ENCODE data around the gene NOL4L.

Gene NOL4L

DNA sequence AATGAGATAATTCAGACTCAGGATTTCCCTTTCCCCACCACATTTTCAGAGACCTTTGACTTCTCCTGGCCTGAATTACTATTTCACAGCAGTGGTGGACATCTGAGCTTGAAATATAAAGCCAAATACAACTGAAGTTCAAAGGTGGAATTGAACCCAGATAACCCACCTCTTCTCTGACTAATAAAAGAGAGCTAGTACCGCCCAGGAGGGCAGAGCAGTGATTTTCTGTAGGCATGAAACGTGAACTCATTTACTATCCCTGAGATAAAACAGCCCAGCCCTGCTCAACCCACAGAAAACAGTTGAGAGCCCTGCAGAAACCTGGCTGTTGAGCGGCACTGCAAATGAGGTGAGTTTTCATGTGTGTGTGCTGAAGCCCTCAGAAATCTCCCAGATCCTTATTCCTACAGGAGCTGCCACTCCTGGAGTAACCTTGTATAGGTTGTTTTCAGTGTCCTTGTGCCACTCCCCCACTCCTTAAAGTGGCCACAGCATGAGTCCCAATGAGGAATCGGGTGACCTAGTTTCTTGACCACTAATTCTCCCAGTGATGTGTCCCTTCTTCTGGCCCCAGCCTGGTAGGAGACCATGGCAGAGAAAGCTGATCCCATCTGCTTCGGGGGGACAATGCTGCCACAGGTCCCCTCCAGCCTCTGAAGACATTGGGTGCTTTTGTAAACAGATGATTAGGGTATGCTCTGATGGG, 99.2 kb downstream of the NOL4L start:
- no peak for TF ChIP-seq POLR2AphosphoS5 (IDR thresholded peaks at IDR 0.05; ENCODE audit: low read depth, low read length)
- TF ChIP-seq POU2F2 (IDR thresholded peaks at IDR 0.05; ENCODE audit: low read depth, low read length): no peak
- TF ChIP-seq SPI1 (IDR thresholded peaks at IDR 0.05; ENCODE audit: low read depth, low read length): no peak
- TF ChIP-seq PAX5 (IDR thresholded peaks at IDR 0.05; ENCODE audit: insufficient read depth, low read length, severe bottlenecking): no peak
- TF ChIP-seq TAF1 (IDR thresholded peaks at IDR 0.05; ENCODE audit: low read depth, low read length): no peak
- TF ChIP-seq POLR2A (IDR thresholded peaks at IDR 0.05; ENCODE audit: low read depth, low read length): no peak
- DNase-seq (ENCODE audit: insufficient read length, low spot score): no peak
- FAIRE-seq: no peak

DNA sequence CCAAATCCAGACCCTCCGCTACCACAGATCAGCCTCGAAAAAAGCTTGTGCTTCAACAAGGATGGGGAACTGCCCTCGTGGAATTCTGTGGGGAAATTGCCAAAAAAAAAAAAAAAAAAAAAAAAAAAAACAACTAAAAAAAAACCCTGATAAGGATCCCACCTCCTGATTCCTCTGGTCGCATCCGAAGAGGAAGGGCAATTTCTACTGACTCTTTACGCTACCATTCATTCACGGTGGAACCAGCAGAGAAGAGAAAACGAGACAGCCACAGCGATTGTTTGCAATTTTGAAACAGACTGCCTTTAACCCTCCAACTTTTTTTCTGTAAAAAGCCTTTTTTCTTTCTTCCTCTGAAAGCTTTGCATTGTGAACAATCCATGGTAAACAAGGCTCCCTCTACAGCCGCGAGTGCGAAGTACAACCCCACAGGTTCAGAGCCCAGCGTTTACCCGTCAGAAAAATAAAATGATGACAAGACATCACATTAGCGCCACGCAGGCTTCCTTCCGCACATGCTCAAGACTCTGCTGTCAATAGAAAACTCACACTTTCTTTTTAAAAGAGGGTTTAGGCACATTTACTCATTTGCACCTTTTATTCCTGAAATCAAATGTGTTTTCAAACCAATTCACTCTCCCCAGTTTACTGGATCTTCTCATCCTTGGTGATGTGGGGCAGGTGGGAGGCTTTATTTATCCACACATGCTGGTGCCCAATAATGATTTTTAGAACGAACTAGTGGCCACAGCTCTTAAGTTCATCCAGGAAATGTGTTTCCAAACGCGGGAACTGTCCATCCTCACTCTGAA, 100.0 kb downstream of the NOL4L start:
- FAIRE-seq: peak; percentile 93
- TF ChIP-seq SPI1 (IDR thresholded peaks at IDR 0.05; ENCODE audit: low read depth, low read length) (no peak), POLR2A (IDR thresholded peaks at IDR 0.05; ENCODE audit: low read depth, low read length) (no peak), POU2F2 (IDR thresholded peaks at IDR 0.05; ENCODE audit: low read depth, low read length) (no peak), TAF1 (IDR thresholded peaks at IDR 0.05; ENCODE audit: low read depth, low read length) (no peak), POLR2AphosphoS5 (IDR thresholded peaks at IDR 0.05; ENCODE audit: low read depth, low read length) (no peak), PAX5 (IDR thresholded peaks at IDR 0.05; ENCODE audit: insufficient read depth, low read length, severe bottlenecking) (no peak)
- peak; percentile 39 for DNase-seq (ENCODE audit: insufficient read length, low spot score)

DNA sequence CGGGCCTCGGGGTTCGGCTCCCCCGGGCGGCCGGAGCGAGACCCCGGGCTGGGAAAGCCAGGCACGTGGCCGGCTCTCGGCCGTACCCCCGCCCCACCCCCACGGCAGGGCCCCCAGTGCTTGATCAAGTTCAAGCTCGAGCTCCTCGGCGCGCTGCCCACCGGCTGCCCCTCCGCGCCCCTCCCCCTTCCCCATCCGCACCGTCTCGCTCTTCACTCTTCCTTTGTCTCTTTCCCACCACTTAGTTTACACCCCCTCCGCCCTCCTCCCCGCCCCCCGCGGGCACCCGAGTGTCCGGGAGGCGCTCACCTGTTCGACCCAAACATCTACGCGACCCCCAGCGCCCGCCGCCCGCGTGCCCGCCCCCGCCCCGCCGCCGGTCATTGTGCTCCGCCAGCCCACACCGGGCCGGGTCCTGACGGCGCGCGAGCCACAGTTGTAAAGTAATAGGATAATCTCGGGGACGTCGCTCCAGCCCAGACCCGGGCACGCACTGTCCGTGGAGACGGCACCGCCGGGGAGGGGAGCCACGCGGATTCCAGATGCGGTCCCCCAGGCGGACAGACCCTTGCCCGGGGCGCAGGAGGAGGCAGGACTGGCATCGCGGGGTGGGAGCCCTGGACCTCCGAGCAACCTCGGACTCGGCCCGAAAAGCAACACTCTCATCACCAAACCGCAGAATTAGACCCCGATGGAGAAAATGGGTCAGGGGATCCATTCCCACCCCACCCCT, 100.7 kb downstream of the NOL4L start:
- DNase-seq (ENCODE audit: insufficient read length, low spot score): peak; percentile 28
- no peak for TF ChIP-seq PAX5 (IDR thresholded peaks at IDR 0.05; ENCODE audit: insufficient read depth, low read length, severe bottlenecking)
- no peak for FAIRE-seq

DNA sequence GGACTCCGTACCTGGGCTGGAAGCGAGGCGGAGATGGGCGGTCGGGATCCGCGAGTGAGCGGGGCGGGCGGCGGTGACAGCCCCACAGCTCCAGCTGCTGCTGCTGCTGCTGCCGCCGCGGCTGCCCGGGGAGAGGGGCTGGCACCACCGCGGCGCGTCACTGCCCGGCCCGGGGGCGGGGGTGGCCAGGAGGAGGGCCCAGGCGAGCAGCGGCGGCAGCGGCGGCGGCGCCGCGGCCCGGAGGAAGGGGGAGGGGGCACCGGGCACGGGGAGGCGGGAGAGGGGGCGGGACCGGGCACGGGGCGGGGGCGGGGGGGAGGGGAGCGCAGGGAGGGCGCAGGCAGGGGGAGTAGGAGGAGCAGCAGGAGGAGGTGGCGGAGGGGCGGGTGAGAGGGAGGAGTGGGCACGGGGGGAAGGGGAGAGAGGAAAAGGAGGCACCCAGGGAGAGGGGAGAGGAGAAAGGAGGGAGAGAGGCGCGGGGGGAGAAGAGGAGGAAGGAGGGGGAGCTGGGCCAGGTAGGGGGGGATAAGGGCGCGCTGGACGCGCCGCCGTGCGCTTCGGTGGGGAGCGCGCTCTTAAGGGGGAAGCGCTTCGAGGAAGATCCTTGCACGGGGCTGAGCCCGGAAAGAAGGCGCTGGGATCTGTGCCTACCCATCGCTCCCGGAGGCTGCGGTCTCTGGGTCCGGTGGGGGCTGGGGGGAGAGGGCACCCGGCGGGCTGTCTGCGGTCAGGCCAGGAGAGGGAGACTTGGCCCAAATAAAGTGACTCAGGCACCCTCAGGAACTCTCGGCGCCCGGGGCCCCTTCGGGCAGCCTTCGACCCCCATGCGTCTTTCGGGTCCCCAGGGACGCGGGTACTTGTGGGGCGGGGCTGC, 101.5 kb downstream of the NOL4L start:
- FAIRE-seq (no peak), DNase-seq (ENCODE audit: insufficient read length, low spot score) (peak; percentile 55)
- no peak for TF ChIP-seq SPI1 (IDR thresholded peaks at IDR 0.05; ENCODE audit: low read depth, low read length)
- no peak for TF ChIP-seq PAX5 (IDR thresholded peaks at IDR 0.05; ENCODE audit: insufficient read depth, low read length, severe bottlenecking)

DNA sequence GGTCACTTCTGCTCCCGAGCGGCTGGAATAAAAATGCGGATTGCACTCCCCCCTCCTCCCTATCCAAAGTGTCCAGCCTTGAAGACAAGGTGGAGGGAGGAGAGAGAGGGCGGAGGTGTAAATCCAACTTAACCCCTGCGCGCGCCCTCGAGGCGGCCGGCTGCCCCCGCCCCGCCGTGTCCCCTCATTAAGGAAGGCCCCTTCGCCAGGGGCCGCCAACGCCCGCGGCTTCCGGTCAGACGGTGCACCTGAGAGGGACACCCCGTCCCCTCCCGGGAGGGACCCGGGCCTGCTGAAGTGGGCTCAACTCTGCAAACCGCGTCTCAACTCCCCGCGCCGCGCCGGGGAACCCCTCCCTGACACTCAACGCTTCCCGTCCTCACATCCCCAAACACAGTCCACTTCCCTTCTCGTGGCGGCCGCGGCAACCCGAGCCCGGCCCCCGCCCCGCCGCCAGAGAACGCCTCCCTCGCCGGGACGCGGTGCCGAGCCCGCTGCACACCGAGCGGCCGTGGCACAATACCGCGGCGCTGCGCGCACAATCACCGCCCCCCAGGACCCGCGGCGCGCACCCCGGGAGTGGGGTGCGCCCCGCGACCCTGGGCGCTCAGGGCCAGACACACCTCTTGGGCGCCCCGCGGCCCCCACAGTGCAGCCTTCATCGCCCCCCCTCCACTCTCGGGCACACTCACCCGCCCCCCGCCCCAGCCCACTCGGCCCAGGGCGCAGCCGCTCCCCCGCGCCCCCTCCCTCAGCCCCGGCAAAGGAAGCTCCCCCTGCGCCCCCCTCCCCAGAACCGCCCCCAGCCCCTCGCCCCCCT, 102.5 kb downstream of the NOL4L start:
- DNase-seq (ENCODE audit: insufficient read length, low spot score) (peak; percentile 41), FAIRE-seq (no peak)
- no peak for TF ChIP-seq POLR2A (IDR thresholded peaks at IDR 0.05; ENCODE audit: low read depth, low read length)
- peak; percentile 50; the same call in 1 of the 2 replicates for TF ChIP-seq SPI1 (IDR thresholded peaks at IDR 0.05; ENCODE audit: low read depth, low read length)
- TF ChIP-seq POLR2AphosphoS5 (IDR thresholded peaks at IDR 0.05; ENCODE audit: low read depth, low read length): no peak

- FAIRE-seq: no peak
- TF ChIP-seq SPI1 (IDR thresholded peaks at IDR 0.05; ENCODE audit: low read depth, low read length): no peak
- TF ChIP-seq POU2F2 (IDR thresholded peaks at IDR 0.05; ENCODE audit: low read depth, low read length): no peak
- no peak for TF ChIP-seq TAF1 (IDR thresholded peaks at IDR 0.05; ENCODE audit: low read depth, low read length)
- TF ChIP-seq POLR2A (IDR thresholded peaks at IDR 0.05; ENCODE audit: low read depth, low read length): no peak
- no peak for TF ChIP-seq POLR2AphosphoS5 (IDR thresholded peaks at IDR 0.05; ENCODE audit: low read depth, low read length)
- TF ChIP-seq PAX5 (IDR thresholded peaks at IDR 0.05; ENCODE audit: insufficient read depth, low read length, severe bottlenecking): no peak
Observed at GRCh38 chr20:32482143-32482441, 103.0 kb downstream of the NOL4L start.

GRCh38 chr20:32481311-32482142, 103.6 kb downstream of the NOL4L start:
- no peak for FAIRE-seq

More at GRCh38 chr20:32482143-32482441, 103.0 kb downstream of the NOL4L start:
- no peak for DNase-seq (ENCODE audit: insufficient read length, low spot score)

More at GRCh38 chr20:32481311-32482142, 103.6 kb downstream of the NOL4L start:
- no peak for TF ChIP-seq POLR2AphosphoS5 (IDR thresholded peaks at IDR 0.05; ENCODE audit: low read depth, low read length)
- no peak for TF ChIP-seq POLR2A (IDR thresholded peaks at IDR 0.05; ENCODE audit: low read depth, low read length)
- no peak for TF ChIP-seq PAX5 (IDR thresholded peaks at IDR 0.05; ENCODE audit: insufficient read depth, low read length, severe bottlenecking)
- no peak for TF ChIP-seq SPI1 (IDR thresholded peaks at IDR 0.05; ENCODE audit: low read depth, low read length)
- no peak for TF ChIP-seq TAF1 (IDR thresholded peaks at IDR 0.05; ENCODE audit: low read depth, low read length)
- no peak for TF ChIP-seq POU2F2 (IDR thresholded peaks at IDR 0.05; ENCODE audit: low read depth, low read length)
- DNase-seq (ENCODE audit: insufficient read length, low spot score): no peak
